GM19193 (cell line): ENCODE measurements around the gene STOX1.

ENCODE experiments used
- POLR2A ChIP-seq: IDR thresholded peaks from 4 replicates; pipeline ENCODE4 v1.6.1; 2011; ENCODE audit not compliant: insufficient read depth, insufficient read length; ENCODE audit errors: extremely low read depth

The STOX1 gene

GRCh38 chr10:68816796-68817412 lies 10.4 kb upstream of the STOX1 start:
- no peak for TF ChIP-seq POLR2A

- TF ChIP-seq POLR2A: no peak
Observed at GRCh38 chr10:68828833-68829232, 1.5 kb downstream of the STOX1 start.

DNA sequence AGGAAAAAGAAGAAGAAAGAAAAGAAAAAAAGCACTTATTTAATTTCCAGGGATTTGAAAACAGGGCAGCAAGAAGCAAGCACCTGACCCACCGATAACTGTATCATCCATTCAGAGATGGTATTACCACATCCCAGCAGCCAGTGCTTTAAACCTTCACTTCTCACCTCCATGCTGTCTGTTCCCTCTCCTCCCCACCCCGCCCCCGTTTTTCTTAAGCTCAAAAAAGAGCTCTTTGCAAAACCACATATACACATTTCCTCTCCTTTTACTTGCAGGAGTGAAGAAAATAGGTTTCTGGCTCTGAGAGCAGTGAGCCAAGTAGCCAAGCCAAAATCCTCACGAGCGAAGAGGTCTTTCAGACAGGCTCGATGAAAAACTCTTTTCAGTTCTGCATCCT lies 2.2 kb downstream of the STOX1 start:
- no peak for TF ChIP-seq POLR2A

- TF ChIP-seq POLR2A: no peak
Observed at GRCh38 chr10:68829952-68830351, 2.6 kb downstream of the STOX1 start.

- no peak for TF ChIP-seq POLR2A
Observed at GRCh38 chr10:68831961-68832455, 4.7 kb downstream of the STOX1 start.

DNA sequence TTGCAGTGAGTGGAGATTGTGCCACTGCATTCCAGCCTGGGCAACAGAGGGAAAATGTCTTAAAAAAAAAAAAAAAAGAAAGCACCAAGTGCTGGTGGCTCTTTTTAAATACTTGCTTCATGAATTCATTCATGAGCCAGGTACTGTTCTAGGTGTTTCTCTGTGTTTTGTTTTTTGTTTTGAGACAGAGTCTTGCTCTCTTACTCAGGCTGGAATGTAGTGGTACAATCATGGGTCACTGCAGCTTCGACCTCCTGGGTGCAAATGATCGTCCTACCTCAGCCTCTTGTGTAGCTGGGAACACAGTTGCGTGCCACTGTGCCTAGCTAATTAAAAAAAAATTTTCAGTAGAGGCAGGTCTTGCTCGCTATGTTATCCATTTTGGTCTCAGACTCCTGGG lies 5.3 kb downstream of the STOX1 start:
- no peak for TF ChIP-seq POLR2A

DNA sequence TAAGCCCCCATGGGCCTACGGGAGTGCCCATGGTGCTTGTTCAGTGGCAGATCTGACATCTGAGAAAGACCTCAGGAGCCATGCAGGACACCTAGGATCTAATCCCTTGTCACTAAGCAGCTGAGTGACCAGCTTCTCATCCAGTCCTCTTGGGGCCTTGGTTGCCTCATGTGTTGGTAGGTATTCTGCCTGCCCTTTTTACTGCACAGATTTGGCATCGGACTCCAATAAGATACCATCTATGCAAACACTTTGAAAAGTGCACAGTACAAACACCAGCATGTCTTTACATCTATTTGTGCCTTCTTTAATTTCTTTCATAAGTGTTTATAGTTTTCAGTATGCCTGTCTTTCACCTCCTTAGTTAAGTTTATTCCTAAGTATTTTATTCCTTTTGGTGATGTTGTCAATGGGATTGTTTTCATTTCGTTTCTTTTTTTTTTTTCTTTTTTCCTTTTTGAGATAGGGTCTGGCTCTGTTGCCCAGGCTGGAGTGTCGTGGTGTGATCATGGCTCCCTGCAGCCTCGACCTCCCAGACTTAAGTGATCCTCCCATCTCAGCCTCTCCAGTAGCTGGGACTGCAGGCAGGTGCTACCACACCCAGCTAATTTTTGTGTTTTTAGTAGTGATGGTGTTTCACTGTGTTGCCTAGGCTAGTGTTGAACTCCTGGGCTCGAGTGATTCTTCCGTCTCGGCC lies 10.4 kb downstream of the STOX1 start:
- no peak for TF ChIP-seq POLR2A

DNA sequence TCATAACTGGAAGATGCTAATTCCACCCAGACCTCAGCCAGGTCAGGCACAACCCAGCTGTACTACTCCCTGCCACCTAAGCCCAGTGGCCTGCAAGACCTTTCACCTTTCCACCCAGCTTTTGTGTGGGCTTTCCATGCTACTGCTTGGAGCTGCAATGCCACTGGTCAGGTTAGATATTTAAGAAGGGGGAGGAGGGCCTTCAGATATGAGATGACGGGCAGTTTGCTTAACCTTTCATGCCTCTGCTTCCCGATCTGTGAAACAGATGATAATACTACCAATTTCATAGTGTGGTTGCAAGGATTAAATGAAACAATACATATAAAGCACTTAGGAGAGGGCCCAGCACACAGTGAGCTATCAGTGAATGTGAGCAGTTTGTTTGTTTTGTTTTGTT lies 20.9 kb downstream of the STOX1 start:
- no peak for TF ChIP-seq POLR2A

DNA sequence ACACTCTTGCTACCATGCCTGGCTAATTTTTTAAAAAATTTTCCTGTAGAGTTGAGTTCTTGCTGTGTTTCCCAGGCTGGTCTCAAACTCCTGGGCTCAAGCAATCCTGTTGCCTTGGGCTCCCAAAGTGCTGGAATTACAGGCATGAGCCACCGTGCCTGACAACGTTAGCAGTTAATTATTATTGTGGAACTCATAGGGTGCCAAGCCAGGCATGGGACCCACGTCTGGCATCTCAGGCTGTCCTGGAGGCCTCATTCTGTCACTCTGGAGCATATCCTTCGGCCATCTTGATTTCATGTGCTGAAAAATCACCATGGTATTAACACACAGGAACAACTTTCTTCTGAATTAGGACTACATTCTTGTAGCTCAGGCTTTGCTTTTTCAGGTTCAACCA lies 21.5 kb downstream of the STOX1 start:
- no peak for TF ChIP-seq POLR2A

- no peak for TF ChIP-seq POLR2A
Observed at GRCh38 chr10:68856352-68856751, 29.0 kb downstream of the STOX1 start.

GRCh38 chr10:68857005-68857404 lies 29.7 kb downstream of the STOX1 start:
- TF ChIP-seq POLR2A: no peak

DNA sequence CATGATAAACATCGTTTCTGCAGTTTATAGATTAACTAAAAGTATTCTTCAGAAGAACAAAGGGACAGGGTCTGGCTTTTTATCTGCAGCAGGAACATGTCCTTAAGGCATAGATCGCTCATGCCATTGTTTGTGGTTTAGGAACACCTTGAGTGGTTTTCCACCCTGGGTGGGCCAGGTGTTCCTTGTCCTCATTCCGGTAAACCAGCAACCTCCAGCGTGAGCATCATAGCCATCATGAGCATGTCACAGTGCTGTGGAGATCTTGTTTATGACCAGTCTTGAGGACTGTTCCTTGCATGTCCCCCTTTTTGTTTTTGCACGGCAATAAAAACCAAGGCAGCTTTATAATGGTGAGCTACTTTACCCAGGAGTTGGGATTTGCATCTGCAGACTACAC lies 33.9 kb downstream of the STOX1 start:
- TF ChIP-seq POLR2A: no peak

- TF ChIP-seq POLR2A: no peak
Observed at GRCh38 chr10:68864611-68865010, 37.3 kb downstream of the STOX1 start.

DNA sequence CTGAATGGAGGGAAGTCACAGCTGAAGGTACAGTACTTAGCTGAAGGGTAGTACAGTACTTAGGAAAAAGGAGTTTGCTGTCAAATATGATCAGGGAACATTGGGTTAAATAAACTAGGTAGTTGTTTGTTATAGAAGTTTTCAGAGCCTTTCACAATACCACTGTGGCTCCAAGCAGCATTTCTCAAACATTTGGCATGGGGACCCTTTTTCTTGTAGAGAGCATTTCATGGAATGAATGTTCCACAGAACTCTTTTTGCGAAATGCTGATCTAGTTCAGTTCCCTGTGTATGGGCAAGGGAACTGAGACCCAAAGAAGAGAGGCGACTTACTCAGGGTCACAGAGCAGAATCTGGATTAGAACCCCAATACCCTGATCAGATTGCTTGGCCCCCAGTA lies 42.3 kb downstream of the STOX1 start:
- no peak for TF ChIP-seq POLR2A

GRCh38 chr10:68870061-68870460 lies 42.7 kb downstream of the STOX1 start:
- TF ChIP-seq POLR2A: no peak

DNA sequence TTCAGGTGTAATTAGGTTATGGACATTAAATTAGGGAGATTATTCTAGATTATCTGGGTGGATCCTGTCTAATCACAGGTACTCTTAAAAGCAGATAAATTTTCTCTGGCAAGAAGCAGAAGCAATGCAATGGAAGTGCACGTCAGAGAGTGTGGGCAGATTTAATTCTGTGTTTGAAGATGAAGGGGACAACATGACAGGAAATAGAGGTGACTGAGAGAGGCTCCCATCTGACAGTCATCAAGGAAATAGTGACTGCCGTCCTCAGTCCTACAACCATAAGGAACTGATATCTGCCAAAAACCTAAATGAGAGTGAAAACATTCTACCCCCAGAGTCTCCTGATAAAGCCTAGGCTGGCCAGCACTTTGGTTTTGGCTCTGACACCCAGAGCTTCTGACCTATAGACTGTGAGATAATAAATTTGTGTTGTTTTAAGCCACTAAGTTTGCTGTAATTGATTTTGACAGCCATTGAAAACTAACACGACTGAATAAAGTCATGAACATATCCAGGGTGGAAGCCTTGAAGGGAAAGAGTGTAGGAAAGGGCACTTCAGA lies 43.3 kb downstream of the STOX1 start:
- TF ChIP-seq POLR2A: no peak

DNA sequence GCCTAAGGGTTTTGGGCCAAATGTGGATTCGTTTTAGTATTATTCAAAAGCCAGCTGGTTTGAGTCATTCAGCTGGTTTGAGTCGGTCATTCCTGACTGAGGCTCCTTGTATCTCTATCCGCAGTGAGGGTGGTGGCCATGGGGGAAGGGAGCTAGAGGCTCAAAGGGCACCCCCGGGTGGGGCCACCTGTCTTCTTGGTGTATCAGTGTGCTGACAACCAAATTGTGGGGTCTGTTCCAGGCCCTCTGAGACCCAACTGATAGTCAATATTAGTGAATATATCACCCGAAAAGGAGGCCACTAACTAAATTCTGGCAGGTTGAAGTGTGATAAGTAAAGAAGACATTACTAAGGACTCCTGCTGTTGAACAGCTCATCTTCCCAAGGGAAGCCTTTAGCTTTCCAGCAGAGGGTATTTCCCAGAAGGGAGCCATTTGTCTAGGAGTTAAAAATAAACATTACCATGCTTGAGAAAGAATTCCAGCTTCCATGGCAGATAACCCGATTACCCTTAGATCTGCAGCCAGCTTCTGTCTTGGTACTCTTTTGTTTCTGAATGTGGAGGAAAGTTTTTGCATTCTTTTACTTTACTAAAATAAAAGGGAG lies 43.9 kb downstream of the STOX1 start:
- no peak for TF ChIP-seq POLR2A
